ENCODE measurements around the gene P2RY10. TPM values are rescaled to one million over a fixed set of nuclear protein-coding genes. Genes with fewer than 3 reads are reported as not detected.

Gene P2RY10
- total RNA-seq, 4 donors from 2014 or later, result 5.0 TPM; not detected in 3

GRCh38 chrX:78934866-78935265, 10.3 kb upstream of the P2RY10 start:
- no peak for DNase-seq (ENCODE audit: extremely low spot score)
- TF ChIP-seq CTCF (IDR thresholded peaks at IDR 0.05) (no peak), POLR2AphosphoS5 (IDR thresholded peaks at IDR 0.05) (no peak), POLR2A (IDR thresholded peaks at IDR 0.05; ENCODE audit: low read depth) (no peak), EP300 (IDR thresholded peaks at IDR 0.05) (no peak)
- 94% methylated on average over 7 of the region's 7 CpGs for WGBS

GRCh38 chrX:78944351-78944750, 840 bp upstream of the P2RY10 start:
- DNase-seq (ENCODE audit: extremely low spot score), result no peak
- H3K4me3 ChIP-seq, result no peak overlapping the region
- no peaks in the 10 kb centered on the region for H3K9me3 ChIP-seq
- no peaks in the 10 kb centered on the region for H3K36me3 ChIP-seq
- TF ChIP-seq CTCF (IDR thresholded peaks at IDR 0.05), result no peak
- TF ChIP-seq POLR2AphosphoS5 (IDR thresholded peaks at IDR 0.05), result no peak
- TF ChIP-seq POLR2A (IDR thresholded peaks at IDR 0.05; ENCODE audit: low read depth), result no peak
- TF ChIP-seq EP300 (IDR thresholded peaks at IDR 0.05), result no peak
- no peak overlapping the region for H3K27ac ChIP-seq (replicated peaks in 1 of 4)
- intact Hi-C loops (cut with DNase I), result no loop called here
- H3K4me1 ChIP-seq, result no peaks in the 10 kb centered on the region
- WGBS, result 44% methylated on average over 3 of the region's 3 CpGs
- H3K27me3 ChIP-seq, result no peaks in the 10 kb centered on the region

More at GRCh38 chrX:78934866-78935265, 10.3 kb upstream of the P2RY10 start:
- no peak overlapping the region for H3K4me3 ChIP-seq
- H3K9me3 ChIP-seq, result no peaks in the 10 kb centered on the region
- H3K27ac ChIP-seq (replicated peaks in 1 of 4), result no peak overlapping the region
- no peaks in the 10 kb centered on the region for H3K36me3 ChIP-seq
- intact Hi-C loops (cut with DNase I), result no loop called here
- peaks cover 0 to 8% (median 5%) of the 10 kb centered on the region in 4 donors for H3K4me1 ChIP-seq
- H3K27me3 ChIP-seq, result no peaks in the 10 kb centered on the region

GRCh38 chrX:78946178-78946931, 1.2 kb downstream of the P2RY10 start:
- no peaks in the 10 kb centered on the region for H3K4me1 ChIP-seq
- H3K27ac ChIP-seq (replicated peaks in 1 of 4), result no peak overlapping the region
- H3K9me3 ChIP-seq, result no peaks in the 10 kb centered on the region
- no peak for DNase-seq (ENCODE audit: extremely low spot score)
- H3K4me3 ChIP-seq, result no peak overlapping the region
- intact Hi-C loops (cut with DNase I), result no loop called here
- TF ChIP-seq POLR2A (IDR thresholded peaks at IDR 0.05; ENCODE audit: low read depth) (no peak), EP300 (IDR thresholded peaks at IDR 0.05) (no peak), CTCF (IDR thresholded peaks at IDR 0.05) (no peak), POLR2AphosphoS5 (IDR thresholded peaks at IDR 0.05) (no peak)
- H3K27me3 ChIP-seq, result no peaks in the 10 kb centered on the region
- H3K36me3 ChIP-seq, result no peaks in the 10 kb centered on the region
- WGBS, result 54% methylated on average over 1 of the region's 1 CpG

- H3K27ac ChIP-seq (replicated peaks in 1 of 4), result no peak overlapping the region
- DNase-seq (ENCODE audit: extremely low spot score), result no peak
- no peaks in the 10 kb centered on the region for H3K9me3 ChIP-seq
- no peaks in the 10 kb centered on the region for H3K4me1 ChIP-seq
- 47% methylated on average over 3 of the region's 3 CpGs for WGBS
- H3K36me3 ChIP-seq, result no peaks in the 10 kb centered on the region
- intact Hi-C loops (cut with DNase I), result no loop called here
- H3K27me3 ChIP-seq, result no peaks in the 10 kb centered on the region
- TF ChIP-seq CTCF (IDR thresholded peaks at IDR 0.05) (no peak), EP300 (IDR thresholded peaks at IDR 0.05) (no peak), POLR2A (IDR thresholded peaks at IDR 0.05; ENCODE audit: low read depth) (no peak), POLR2AphosphoS5 (IDR thresholded peaks at IDR 0.05) (no peak)
- H3K4me3 ChIP-seq, result no peak overlapping the region
Measured at GRCh38 chrX:78950009-78950835, 5.0 kb downstream of the P2RY10 start.

All from esophagus muscularis mucosa (tissue), 4 donors.